ENCODE results near the gene TMEM175. TPM values are rescaled to one million over a fixed set of nuclear protein-coding genes. Genes with fewer than 3 reads are reported as not detected.

The TMEM175 gene
- total RNA-seq, 1 experiment from 2014 or later, result 18.5 TPM

DNA sequence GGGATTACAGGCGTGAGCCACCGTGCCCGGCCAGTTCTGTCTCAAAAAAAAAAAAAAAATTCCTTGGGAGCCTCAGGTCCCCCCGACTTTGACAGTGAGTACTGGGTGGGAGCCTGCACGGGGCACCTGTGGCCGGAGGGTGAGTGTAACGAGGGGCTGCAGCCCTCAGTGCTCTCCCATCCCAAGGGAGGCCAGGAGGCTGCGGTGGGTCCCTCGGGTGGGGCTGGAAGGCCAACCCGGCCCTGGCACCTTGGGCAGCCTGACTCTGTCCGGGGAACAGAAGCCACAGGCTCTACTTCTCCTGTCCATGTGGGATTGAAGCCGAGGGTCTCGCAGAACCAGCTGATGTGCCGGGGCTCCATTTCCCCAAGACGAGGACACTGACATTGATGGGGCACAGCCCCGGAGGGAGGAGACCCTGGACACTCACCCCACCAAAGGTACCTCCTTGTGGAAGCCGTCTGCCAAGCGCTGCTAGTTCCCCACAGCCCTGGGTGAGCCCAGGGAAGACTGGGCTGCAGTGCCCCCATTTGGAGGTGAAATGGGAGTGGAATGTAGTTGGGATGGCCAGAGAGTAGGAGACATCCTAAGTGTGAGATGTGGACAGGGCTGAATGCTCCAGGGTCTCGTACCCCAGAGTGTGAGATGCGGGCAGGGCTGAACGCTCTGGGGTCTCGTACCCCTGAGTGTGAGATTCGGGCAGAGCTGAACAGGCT lies 63.2 kb downstream of the TMEM175 start:
- H3K4me3 ChIP-seq (ENCODE audit: low read length), result no peak overlapping the region
- H3K27ac ChIP-seq (ENCODE audit: low read length), result no peak overlapping the region
- H3K36me3 ChIP-seq (ENCODE audit: low read depth, low read length), result no peaks in the 10 kb centered on the region
- H3K4me1 ChIP-seq (ENCODE audit: insufficient read depth, low read length), result peaks cover 13% of the 10 kb centered on the region
- no peak overlapping the region for H3K4me2 ChIP-seq (ENCODE audit: low read length)
- H3K79me2 ChIP-seq (ENCODE audit: low read length), result no peaks in the 10 kb centered on the region
- ChIA-PET CTCF (no interaction called here), POLR2A (ENCODE audit: unreplicated experiment) (no interaction called here)
- no peak overlapping the region for H2AFZ ChIP-seq (ENCODE audit: low read length)
- H3K9me3 ChIP-seq (ENCODE audit: low read length), result no peaks in the 10 kb centered on the region
- no peak for DNase-seq
- BruUV-seq (replicated peaks), result no TSS peak
- no peaks in the 10 kb centered on the region for H3F3A ChIP-seq (ENCODE audit: low read length, unreplicated experiment)
- TF ChIP-seq EZH2 (IDR thresholded peaks at IDR 0.05; ENCODE audit: low read length, unreplicated experiment) (no peak), EZH2phosphoT487 (IDR thresholded peaks at IDR 0.05; ENCODE audit: borderline replicate concordance, low read length) (no peak)
- TF ChIP-seq, protein P1, sequence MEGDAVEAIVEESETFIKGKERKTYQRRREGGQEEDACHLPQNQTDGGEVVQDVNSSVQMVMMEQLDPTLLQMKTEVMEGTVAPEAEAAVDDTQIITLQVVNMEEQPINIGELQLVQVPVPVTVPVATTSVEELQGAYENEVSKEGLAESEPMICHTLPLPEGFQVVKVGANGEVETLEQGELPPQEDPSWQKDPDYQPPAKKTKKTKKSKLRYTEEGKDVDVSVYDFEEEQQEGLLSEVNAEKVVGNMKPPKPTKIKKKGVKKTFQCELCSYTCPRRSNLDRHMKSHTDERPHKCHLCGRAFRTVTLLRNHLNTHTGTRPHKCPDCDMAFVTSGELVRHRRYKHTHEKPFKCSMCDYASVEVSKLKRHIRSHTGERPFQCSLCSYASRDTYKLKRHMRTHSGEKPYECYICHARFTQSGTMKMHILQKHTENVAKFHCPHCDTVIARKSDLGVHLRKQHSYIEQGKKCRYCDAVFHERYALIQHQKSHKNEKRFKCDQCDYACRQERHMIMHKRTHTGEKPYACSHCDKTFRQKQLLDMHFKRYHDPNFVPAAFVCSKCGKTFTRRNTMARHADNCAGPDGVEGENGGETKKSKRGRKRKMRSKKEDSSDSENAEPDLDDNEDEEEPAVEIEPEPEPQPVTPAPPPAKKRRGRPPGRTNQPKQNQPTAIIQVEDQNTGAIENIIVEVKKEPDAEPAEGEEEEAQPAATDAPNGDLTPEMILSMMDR (conservative IDR thresholded peaks at IDR 0.05; ENCODE audit: low read depth, low read length), result no peak
- no peak for ATAC-seq
- no peaks in the 10 kb centered on the region for H3K9me2 ChIP-seq (replicated peaks; ENCODE audit: low read length)
- intact Hi-C loops (cut with micrococcal nuclease), result no loop called here
- H3K9ac ChIP-seq (ENCODE audit: low read length), result no peak overlapping the region
- H4K20me1 ChIP-seq (ENCODE audit: low read length), result no peaks in the 10 kb centered on the region
- H3K27me3 ChIP-seq (ENCODE audit: low read length), result peaks cover 10% of the 10 kb centered on the region

DNA sequence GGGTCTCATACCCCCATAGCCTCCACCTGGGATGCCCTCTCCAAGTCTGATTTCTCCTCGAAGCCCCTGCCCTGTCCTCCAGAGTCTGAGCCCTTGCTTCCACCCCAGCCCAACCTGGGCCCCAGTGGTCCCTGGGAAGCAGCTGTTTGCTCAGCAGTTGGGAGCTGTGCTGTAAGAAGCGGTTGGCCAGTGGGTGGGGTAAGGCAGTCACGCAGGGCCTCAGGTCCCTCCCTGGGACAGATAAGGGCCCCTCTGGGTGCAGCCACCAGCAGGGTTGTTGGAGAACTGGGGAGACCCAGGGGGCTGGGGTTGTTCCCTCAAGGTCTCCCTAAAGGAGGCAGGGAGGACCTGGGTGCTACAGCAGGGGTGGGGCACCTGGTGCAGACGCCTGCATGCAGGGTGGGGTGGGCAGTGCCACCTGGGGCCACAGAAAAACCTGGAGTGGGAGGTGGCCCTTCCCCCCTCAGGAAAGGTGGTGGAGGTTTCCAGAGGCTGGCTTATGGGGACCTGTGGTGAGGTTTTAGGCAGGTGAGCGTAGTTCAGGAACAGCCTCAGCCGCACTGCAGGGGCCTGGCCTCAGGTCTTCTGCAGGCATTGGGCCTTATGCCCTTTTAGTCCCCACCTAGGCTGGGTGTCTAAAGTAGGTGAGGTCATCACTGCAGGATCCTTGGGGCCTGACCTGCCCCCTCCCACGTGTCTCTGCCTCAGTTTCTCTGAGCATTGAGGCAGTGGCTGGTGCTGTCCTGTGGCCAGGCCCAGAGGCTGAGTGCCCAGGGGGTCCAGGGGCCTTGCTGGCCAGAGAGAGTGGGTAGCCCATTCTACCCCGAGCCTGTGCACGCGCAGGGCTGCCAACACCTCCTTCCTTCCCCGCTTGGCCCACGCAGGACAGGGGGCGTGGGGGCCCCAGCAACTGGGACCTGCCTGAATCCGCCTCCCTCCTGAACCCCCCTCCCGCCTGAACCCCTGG lies 64.1 kb downstream of the TMEM175 start:
- intact Hi-C loops (cut with micrococcal nuclease), result no loop called here
- Histone ChIP-seq H3K79me2 (ENCODE audit: low read length) (no peaks in the 10 kb centered on the region), H3K4me2 (ENCODE audit: low read length) (no peak overlapping the region), H3F3A (ENCODE audit: low read length, unreplicated experiment) (no peaks in the 10 kb centered on the region), H3K27ac (ENCODE audit: low read length) (no peak overlapping the region), H3K9ac (ENCODE audit: low read length) (no peak overlapping the region), H4K20me1 (ENCODE audit: low read length) (no peaks in the 10 kb centered on the region), H2AFZ (ENCODE audit: low read length) (no peak overlapping the region), H3K4me1 (ENCODE audit: insufficient read depth, low read length) (peaks cover 13% of the 10 kb centered on the region), H3K4me3 (ENCODE audit: low read length) (no peak overlapping the region), H3K27me3 (ENCODE audit: low read length) (peaks cover 10% of the 10 kb centered on the region), H3K9me2 (replicated peaks; ENCODE audit: low read length) (no peaks in the 10 kb centered on the region), H3K36me3 (ENCODE audit: low read depth, low read length) (no peaks in the 10 kb centered on the region), H3K9me3 (ENCODE audit: low read length) (no peaks in the 10 kb centered on the region)
- ChIA-PET POLR2A (ENCODE audit: unreplicated experiment) (no interaction called here), CTCF (no interaction called here)
- DNase-seq (no peak), ATAC-seq (no peak)
- BruUV-seq (replicated peaks), result no TSS peak
- no peak for TF ChIP-seq EZH2 (IDR thresholded peaks at IDR 0.05; ENCODE audit: low read length, unreplicated experiment)
- TF ChIP-seq, protein P1 (conservative IDR thresholded peaks at IDR 0.05; ENCODE audit: low read depth, low read length), result no peak
- TF ChIP-seq EZH2phosphoT487 (IDR thresholded peaks at IDR 0.05; ENCODE audit: borderline replicate concordance, low read length), result no peak

Data from PC-3 (cell line).